ENCODE data around the gene TAGAP.
"Not testable (repeated sequence)": the region's sequence is repeated elsewhere in the genome, so short reads cannot be mapped to it uniquely, and the experiment has no call there.

Gene TAGAP

DNA sequence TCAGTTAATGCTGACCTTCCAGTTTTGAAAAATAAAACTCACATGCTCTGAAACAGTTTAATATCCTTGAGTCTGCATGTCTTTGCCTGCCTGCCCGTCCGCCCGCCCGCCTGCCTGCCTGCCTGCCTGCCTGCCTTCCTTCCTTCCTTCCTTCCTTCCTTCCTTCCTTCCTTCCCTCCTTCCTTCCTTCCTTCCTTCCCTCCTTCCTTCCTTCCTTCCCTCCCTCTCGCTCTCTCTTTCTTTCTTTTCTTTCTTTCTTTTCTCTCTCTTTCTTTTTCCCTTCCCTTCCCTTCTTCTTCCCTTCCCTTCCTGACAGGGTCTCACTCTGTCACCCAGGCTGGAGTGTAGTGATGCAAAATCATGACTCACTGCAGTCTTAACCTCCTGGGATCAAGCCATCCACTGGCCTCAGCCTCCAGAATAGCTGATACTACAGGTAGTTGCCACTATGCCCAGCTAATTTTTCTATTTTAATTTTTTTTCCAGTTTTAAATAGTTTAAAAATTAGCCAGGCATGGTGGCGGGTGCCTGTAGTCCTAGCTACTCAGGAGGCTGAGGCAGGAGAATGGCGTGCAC is 34.7 kb downstream of the TAGAP start:
- DNase-seq (ENCODE audit: low read depth): not testable (repeated sequence)

DNA sequence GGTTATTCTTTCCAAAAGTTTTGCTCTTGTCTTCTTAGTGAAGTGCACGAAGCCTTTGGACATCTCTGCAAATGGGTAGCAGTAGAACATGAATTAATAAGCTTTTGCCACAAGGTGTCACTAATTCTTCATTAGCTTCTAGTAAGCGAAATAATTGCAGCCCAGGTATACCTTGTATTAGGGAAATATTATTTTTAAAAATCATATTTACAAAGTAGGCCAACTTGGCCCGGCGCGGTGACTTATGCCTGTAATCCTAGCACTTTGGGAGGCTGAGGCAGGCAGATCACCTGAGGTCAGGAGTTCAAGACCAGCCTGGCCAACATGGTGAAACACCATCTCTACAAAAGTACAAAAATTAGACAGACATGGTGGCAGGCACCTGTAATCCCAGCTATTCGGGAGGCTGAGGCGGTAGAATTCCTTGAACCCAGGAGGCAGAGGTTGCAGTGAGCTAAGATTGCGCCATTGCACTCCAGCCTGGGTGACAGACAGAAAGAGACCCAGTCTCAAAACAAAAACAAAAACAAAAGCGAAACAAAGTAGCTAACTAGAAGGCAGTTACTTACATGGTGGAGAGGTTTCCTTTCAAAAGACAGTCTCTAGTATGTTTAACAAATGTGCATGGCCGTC is 36.0 kb downstream of the TAGAP start:
- DNase-seq (ENCODE audit: low read depth): no peak

DNA sequence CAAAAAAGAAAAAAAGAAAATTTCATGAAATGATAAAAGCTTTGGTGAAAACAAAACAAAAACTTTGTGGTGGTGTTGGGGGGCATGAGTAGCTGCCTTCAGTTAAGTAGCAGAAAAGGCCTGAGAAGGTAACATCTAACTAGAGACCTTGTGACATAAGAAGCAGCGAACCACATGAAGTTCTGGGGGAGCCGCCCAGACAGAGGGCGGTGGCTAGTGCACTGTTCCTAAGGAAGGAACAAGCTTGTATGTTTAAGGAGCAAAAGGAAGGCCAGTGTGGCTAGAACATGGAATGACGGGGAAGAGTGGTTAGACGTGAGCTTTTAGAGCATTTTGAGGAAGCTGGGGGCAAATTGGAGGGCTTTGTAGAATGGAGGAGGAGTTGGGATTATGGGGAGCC is 37.3 kb downstream of the TAGAP start:
- no peak for DNase-seq (ENCODE audit: low read depth)

DNA sequence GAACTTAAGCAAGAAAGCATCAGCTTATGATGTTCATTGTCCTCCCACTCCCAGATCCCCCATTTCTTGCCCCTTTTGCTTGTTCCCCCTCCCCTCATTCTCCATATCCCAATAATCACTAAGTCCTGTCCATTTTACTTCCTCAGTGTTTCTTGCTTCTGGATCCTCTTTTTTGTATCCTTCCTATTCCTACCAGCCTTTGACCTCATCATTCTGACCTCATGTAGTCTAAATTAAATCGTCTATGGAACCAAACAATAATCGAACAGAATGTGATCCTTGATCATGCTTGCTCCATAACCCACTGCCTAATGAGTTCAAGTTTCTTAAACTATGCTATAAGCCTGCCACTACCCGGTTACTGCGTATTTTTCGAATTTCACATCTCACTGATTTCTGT is 39.4 kb downstream of the TAGAP start:
- DNase-seq (ENCODE audit: low read depth): no peak

DNA sequence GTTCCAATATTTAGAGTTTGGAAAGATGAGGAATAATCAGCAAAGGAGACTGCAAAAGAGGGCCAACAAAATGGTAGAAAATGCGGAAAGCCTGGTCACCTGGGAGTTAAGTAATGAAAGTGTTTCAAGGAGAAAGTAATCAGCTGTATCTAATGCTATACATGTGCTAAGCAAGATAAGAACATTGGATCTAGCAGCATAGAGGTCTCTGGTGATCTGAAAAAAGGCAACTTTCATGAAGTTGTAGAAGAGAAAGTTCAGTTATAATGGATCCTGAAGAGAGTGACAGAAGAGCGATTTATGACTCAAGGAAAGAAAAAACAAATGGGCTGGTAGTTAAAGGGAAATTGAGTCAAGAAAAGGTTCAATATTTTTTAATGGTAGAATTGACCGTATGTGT is 40.2 kb downstream of the TAGAP start:
- no peak for DNase-seq (ENCODE audit: low read depth)

DNA sequence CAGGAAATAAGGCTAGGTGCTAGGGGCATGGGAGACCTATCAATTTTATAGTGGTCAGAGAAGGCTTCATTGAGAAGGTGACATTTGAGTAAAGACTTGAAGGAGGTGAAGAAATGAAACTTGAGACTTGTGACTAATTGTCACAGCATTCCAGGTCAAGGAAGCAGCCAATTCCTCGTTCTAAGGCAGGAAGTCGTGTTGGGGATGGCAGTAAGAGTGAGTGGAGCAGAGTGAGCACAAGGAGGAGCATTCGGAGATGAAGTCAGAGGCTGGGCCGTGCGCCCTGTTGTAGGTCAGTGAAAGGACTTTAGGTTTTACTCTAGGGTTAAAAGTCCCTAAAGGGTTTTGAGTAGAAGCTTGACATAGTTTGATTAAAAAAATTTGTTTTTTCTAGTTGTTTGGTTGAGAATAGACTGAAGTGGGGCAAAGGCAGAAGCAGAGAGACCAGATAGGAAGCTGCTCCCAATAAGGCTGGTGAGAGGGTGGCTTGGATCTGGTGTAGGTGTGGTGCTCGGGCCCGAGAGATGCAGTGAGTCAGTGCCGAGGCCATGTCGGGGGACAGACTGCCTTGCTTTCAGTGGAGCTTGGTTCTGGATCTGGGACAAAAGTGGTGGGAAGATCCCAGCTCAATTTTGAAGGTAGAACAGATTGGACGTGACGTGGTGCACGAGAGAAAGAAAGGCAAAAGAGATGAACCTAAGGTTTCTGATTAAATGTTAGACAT is 42.2 kb downstream of the TAGAP start:
- DNase-seq (ENCODE audit: low read depth): no peak

DNA sequence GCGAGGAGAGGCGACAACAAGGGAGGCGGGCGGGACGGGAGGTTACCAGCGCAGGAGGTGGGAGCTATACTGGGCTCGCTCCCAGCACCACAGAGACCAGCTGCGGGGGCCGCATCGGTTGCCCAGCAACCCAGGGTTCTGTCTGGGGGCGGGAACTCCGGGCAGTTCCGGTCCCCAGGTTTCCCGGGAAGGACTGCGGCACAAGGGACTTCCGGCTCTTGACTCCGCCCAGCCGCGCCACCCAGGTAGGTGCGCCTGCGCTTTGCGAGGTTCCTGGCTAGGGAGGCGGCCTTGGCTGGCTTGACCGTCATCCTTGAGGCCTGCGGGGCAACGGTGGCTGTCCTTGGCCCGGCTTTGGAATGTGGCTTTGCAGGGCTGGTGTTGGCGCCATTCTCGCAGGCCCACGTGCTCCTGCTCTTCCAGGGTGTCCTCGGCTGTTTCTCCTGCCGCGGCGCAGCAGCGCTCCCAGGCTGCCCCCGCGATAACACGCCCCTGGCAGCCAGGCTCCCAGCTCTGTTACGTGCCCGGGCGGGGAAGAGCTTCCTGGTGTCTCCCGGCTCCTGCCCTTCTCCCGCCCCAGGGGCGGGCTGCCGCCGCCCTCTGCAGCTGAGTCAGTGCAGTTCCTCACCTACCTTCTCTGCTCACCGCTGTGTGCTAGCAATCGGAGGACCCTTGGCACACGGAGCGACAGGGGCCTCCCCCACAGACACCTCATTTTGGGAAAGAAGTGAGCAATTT is 45.0 kb downstream of the TAGAP start, which contains the start of gene RSPH3:
Gene RSPH3 (minus strand): TSS at position 537 of the 738 bp plus-strand sequence. CDS start 652 bp downstream, outside the sequence.
- DNase-seq (ENCODE audit: low read depth): peak; percentile 65

DNA sequence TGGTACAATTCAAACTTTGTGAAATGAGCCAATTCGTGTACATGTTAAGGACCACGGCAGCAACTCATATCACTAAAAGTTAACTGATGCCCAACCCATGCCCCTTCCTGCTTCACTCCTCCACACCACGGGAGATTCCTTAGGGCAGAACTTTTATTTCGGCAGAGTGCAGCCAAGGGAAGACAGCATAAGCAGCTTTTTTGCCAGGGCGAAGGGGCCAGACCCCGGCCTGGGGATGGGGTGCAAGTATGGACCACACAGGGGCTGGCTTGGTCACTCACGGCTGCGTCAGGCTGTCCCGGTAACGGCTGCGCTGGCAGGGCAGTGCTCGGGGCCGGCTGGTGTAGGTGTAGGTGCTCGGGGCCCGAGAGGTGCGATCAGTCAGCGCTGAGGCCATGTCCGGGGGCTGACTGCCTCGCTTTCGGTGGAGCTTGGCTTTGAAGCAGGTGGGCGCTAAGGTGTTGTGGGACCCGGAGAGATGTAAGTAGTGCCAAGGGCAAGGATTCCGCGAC is 45.6 kb downstream of the TAGAP start:
- DNase-seq (ENCODE audit: low read depth): no peak

DNA sequence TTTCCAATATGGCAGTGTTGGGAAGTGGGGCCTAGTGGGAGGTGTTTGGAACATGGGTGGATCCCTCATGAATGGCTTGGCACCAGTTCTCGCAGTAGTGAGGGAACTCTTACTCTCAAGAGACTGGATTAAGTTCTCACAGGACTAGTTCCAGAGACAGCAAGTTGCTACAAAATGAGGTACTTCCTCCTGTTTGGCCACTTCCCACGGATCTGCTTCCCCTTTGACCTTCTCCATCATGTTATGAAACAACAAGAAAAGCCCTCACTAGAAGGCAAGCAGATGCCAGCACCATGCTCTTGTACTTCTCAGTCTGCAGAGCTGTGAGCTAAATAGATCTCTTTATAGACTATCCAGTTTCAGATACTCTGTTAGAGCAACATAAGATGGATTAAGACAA is 47.9 kb downstream of the TAGAP start:
- DNase-seq (ENCODE audit: low read depth): no peak

DNA sequence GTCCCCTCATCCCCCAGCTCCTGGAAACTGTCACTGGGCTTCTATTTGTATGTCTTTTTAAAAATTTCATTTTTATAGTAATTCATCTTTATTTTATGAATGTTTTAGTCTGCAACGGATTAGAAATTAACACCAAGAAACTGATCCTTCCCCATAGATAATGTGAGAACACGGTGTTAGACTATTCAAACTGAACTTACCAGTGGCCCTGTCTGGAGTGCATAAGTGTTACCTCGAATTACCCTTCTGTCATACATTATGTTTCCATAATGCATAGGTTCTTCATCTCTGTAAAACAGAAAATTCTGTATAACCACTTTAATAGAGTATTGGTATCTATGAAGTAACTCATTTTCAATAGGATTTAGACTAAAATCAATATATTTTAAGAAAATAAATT is 51.2 kb downstream of the TAGAP start:
- no peak for DNase-seq (ENCODE audit: low read depth)

DNA sequence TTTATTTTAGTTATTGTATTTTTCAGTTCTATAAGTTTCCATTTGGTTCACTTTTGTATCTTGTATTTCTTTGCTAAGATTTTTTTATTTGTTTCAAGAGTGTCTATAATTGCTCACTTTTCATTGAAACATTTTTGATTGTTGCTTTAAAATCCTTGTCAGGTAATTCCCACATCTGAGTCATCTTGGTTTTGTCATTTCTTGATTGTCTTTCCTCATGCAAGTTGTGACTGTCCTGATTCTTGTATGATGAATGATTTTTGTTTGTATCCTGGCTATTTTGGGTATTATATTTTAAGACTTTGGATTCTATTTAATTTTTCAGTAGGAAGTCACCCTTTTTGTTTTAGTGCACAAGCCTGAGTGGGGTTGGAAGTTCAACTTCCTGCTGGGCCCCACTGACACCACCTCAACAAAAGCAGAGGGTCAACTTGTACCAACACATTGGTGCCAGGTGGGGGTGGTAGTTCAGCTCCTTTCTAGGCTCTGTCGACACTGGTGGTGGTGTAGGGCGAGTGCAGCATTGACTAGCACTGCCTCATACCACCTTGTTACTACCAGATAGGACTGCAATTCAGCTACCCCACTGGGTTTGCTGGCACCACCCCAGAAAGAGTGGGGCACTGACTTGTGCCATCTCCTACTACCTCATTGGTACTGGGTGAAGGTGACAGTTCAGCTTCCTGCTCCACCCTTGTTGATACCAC is 53.6 kb downstream of the TAGAP start:
- no peak for DNase-seq (ENCODE audit: low read depth)

DNA sequence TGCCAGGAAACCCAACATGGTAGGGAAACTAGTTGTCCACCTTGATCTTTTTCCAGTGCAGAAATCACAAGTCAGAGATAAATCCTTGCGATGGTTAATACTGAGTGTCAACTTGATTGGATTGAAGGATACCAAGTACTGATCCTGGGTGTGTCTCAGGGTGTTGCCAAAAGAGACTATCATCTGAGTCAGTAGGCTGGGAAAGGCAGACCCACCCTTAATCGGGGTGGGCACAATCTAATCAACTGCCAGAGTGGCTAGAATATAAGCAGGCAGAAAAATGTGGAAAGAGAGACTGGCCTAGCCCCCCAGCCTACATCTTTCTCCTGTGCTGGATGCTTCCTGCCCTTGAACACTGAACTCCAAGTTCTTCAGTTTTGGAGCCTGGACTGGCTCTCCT is 55.1 kb downstream of the TAGAP start:
- not testable (repeated sequence) for DNase-seq (ENCODE audit: low read depth)

DNA sequence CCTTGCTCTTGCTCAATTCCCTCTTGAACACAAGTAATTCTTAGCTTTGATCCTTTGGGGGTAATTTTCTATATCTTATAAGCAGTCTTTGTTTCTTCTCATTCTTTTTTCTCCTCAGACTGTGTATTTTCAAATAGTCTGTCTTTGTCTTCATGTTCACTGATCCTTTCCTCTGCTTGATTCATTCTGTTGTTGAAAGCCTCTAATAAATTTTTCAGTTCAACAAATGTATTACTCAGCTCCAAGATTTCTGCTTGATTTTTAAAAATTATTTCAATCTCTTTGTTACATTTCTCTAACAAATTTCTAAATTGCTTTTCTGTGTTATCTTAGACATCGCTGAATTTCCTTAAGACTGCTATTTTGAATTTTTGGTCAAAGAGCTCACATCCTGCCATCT is 56.3 kb downstream of the TAGAP start:
- no peak for DNase-seq (ENCODE audit: low read depth)

DNA sequence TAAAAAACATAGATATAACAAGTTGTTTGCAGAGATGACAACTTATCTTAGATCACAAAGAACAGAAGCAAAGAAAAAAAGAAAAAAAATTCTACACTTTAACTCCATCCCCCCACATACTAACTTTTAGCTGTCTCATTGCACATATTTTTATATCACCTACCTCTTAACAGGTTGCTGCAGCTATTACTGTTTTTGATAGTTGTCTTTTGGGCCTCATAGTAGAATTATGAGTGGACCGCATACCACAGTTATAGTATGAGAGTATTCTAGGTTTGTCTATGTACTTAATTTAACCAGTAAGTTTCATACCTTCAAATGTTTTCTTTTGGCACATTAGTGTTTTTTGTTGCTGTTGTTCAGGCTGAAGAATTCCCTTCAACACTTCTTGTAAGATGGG is 57.1 kb downstream of the TAGAP start:
- no peak for DNase-seq (ENCODE audit: low read depth)
